Panc1 (cell line): ENCODE data around the gene LRRC3C.

Experiments
- CTCF ChIP-seq: fragments of 450-650 bp; IDR thresholded peaks from 2 replicates; pipeline ENCODE4 v1.5.1; 2017; ENCODE audit warnings: mild to moderate bottlenecking
- POLR2AphosphoS5 ChIP-seq: IDR thresholded peaks from 2 replicates; pipeline ENCODE4 v1.6.1; 2012; ENCODE audit warnings: mild to moderate bottlenecking, low read depth, low read length, moderate library complexity

- no peak for TF ChIP-seq CTCF
- no peak for TF ChIP-seq POLR2AphosphoS5
Measured at GRCh38 chr17:39913989-39914388, 13.5 kb upstream of the LRRC3C start.
